Suprapubic skin (tissue), 4 donors: ENCODE results near the gene UPF1.

Experiments used
- POLR2A ChIP-seq, 2 donors: fragments of 450-650 bp; IDR thresholded peaks; one replicate each; pipeline ENCODE4 v1.6.1; 2017; ENCODE audit warnings: antibody characterized with exemption in 2 of 2, mild to moderate bottlenecking in 2 of 2, moderate library complexity in 2 of 2
- POLR2AphosphoS5 ChIP-seq, 3 donors: sonication (generic); formaldehyde crosslinking; IDR thresholded peaks; one replicate each; pipeline ENCODE4 v1.6.1; 2017; ENCODE audit warnings: antibody characterized with exemption in 3 of 3
- TF ChIP-seq, protein P1 (sequence below), 2 donors: fragments of 200-600 bp in 1 of 2; fragments of 450-650 bp in 1 of 2; sonication (generic) in 1 of 2; IDR thresholded peaks; one replicate each; pipeline ENCODE4 v1.5.1; 2016 to 2019; ENCODE audit warnings: antibody characterized with exemption in 2 of 2, mild to moderate bottlenecking in 1 of 2, moderate library complexity in 1 of 2

DNA sequence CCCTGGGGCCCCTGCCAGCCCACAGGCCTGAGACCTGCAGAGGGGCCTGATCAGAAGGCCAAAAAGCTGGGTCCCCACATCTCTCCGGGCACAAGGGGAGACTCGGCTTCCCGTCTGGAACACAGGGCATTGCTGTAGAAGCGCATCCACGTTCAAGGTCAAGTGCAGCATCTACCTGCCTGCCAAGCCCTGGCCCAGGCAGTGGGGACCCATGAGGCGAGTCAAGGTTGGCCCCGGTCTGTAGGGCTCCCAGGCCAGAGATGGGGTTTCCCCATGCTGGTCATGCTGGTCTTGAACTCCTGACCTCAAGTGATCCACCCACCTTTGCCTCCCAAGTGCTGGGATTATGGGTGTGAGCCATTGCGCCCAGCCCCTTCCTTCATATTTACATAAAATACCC lies 27.1 kb upstream of the UPF1 start:
- TF ChIP-seq, protein P1, sequence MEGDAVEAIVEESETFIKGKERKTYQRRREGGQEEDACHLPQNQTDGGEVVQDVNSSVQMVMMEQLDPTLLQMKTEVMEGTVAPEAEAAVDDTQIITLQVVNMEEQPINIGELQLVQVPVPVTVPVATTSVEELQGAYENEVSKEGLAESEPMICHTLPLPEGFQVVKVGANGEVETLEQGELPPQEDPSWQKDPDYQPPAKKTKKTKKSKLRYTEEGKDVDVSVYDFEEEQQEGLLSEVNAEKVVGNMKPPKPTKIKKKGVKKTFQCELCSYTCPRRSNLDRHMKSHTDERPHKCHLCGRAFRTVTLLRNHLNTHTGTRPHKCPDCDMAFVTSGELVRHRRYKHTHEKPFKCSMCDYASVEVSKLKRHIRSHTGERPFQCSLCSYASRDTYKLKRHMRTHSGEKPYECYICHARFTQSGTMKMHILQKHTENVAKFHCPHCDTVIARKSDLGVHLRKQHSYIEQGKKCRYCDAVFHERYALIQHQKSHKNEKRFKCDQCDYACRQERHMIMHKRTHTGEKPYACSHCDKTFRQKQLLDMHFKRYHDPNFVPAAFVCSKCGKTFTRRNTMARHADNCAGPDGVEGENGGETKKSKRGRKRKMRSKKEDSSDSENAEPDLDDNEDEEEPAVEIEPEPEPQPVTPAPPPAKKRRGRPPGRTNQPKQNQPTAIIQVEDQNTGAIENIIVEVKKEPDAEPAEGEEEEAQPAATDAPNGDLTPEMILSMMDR (IDR thresholded peaks at IDR 0.05), result no peak
- TF ChIP-seq POLR2AphosphoS5 (IDR thresholded peaks at IDR 0.05), result no peak
- no peak for TF ChIP-seq POLR2A (IDR thresholded peaks at IDR 0.05)
